Activated naive CD4-positive, alpha-beta T cell treated with anti-CD3 and anti-CD28 coated beads, Interleukin-2, amount 10 ng/mL, durations not matched to agents 5 hours and 36 hours (primary cell): Measurements from ENCODE around the gene TTC21B. TPM values are rescaled to one million over a fixed set of nuclear protein-coding genes. Genes with fewer than 3 reads are reported as not detected.

Source experiments
- total RNA-seq, 2 experiments: library from RNA; stranded (reverse); gene quantifications; one replicate each; pipeline ENCODE4 v1.2.3, GENCODE V29; 2021

TTC21B gene
- 10 to 100 TPM; 15.7 to 17.1 TPM for total RNA-seq

GRCh38 chr2:165953655-165954606 lies at the start of gene TTC21B:
Gene TTC21B (minus strand): TSS chr2:165953776. CDS start chr2:165953705, 71 bp downstream.

Other genes with a start within 250 kb of the TTC21B start
- 1 to 10 TPM; 7.9 to 8.5 TPM for gene GALNT3, start 159.5 kb downstream of the TTC21B start, total RNA-seq
- not detected for gene SCN1A, start 174.2 kb upstream of the TTC21B start, total RNA-seq